Measurements from ENCODE around the gene TNFAIP1.

TNFAIP1 gene

DNA sequence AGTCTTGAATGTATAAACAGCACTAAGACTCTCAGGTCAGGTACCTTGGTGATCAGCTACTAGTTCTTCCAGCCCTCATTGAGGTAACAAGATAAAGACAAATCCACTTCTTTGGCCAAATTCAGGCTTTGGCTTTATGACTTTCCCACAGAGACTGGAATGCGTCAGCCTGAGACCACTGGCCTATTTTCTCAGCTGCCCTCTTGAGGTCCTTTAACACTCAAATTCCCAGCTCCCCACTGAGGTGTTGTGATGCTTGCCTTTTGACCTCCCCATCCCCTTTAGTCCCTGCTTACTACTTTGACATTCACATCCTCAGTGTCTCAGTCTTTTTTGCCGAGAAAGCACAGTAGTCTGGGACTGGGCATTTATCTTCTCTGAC, 10.6 kb downstream of the TNFAIP1 start:
- DNase-seq (ENCODE audit: low spot score) = no peak

GRCh38 chr17:28346746-28347246, 11.2 kb downstream of the TNFAIP1 start:
- no peak for DNase-seq (ENCODE audit: low spot score)

DNA sequence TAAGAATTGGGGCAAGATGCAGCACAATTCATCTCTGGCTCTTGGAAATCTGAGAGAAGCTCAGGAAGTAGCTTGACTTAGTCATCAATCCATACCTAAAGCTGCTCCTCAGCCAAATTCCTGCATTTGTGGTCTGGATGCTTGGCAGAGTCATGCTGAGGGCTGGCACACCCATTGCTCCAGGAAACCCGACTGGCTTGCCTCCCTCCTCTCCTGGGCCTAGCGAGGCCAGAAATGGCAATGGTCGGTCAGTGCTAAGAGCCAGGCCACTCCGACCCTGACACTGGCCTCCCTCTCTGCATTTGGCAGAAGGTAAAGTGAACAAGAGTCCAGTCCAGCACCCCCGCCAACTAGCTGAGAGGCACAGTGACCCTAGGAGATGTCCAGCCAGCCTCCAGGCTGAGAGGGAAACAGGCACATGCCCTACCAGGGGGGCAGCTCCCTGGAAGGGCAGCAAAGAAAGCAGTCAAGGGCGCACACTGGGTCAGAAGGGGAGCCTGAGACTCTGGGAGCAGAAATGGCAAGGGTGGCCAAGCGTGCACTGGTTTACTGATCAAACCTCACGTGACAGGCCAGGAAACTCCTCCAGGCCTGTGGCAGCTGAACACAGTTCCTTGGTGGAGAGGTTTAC, 11.8 kb downstream of the TNFAIP1 start:
- DNase-seq (ENCODE audit: low spot score) = no peak

- no peak for DNase-seq (ENCODE audit: low spot score)
These were observed 13.4 kb downstream of the TNFAIP1 start for GRCh38 chr17:28348979-28349378.

DNA sequence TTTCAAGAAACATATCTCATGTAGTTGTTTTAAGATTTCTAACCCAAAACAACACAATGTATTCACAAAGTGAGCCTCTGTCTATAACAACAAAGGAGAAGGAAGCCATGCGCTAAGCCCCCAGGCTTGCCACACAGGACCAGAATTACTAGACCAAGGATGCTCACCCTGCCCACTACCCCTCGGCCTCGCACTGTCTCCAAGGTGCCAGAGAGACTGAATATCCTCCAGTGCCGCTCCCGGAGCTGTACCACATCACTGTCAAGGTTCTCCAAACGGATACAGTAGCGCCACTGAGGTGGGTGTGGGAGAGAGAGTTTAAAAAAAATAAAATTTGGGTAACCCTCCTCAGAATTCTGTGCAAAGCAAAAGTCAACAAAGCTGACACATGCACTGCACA, 14.7 kb downstream of the TNFAIP1 start:
- DNase-seq (ENCODE audit: low spot score) = no peak

DNA sequence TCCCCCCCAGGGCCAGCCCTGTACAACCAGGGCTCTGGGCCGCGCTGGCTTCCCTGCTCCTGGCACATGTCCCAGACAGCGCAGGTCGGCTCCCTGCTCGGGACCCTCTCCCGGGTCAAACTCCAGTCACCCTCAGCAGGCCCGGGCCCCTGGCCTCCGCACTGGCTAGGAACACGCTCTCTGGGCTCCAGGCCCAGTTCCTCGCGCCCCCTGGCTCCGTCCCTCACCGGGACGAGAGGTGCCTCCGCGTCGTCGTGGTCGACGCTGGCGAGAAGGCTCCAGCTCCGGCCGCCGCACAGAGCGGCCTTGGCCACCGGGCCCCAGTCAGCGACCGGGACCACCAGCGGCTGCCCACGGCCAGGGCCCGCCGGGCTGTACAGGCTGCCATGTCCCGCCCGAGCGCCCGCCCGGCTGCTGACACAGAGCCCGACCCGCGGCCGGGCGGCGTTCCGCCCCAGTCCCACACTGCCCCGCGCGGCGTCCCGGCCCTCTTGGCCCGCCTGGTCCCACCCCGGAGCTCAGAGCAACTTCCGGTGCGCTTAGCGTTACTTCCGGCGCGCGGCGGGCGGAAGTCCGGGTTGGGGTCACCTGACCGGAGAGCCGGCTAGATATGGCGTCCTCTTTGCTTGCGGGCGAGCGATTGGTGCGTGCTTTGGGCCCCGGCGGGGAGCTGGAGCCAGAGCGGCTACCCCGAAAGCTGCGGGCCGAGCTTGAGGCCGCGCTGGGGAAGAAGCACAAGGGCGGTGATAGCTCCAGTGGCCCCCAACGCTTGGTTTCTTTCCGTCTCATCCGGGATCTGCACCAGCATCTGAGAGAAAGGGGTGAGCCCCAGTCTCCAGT, 21.7 kb downstream of the TNFAIP1 start, which contains the start of gene POLDIP2:
TSS of gene POLDIP2 (minus strand) at position 467 of the 840 bp plus-strand sequence. CDS start at position 388, 79 bp downstream.
- peak; percentile 90 for DNase-seq (ENCODE audit: low spot score)

DNA sequence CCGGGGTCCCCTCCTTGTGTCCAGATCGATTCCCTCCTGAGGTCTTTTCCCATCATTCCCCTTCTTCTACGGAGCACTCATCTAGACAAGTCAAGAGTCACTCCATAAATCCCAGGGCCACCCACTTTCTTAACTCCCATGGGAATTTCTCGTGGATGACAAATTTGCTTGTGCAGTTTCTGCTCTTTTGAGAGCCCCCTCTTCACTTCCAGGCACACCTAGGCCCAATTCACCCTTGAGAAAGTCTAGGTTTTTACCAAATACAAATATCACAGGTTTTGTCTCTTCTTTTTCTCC, 22.3 kb downstream of the TNFAIP1 start:
- no peak for DNase-seq (ENCODE audit: low spot score)

- DNase-seq (ENCODE audit: low spot score) = no peak
These were observed 27.6 kb downstream of the TNFAIP1 start for GRCh38 chr17:28363186-28363585.

DNA sequence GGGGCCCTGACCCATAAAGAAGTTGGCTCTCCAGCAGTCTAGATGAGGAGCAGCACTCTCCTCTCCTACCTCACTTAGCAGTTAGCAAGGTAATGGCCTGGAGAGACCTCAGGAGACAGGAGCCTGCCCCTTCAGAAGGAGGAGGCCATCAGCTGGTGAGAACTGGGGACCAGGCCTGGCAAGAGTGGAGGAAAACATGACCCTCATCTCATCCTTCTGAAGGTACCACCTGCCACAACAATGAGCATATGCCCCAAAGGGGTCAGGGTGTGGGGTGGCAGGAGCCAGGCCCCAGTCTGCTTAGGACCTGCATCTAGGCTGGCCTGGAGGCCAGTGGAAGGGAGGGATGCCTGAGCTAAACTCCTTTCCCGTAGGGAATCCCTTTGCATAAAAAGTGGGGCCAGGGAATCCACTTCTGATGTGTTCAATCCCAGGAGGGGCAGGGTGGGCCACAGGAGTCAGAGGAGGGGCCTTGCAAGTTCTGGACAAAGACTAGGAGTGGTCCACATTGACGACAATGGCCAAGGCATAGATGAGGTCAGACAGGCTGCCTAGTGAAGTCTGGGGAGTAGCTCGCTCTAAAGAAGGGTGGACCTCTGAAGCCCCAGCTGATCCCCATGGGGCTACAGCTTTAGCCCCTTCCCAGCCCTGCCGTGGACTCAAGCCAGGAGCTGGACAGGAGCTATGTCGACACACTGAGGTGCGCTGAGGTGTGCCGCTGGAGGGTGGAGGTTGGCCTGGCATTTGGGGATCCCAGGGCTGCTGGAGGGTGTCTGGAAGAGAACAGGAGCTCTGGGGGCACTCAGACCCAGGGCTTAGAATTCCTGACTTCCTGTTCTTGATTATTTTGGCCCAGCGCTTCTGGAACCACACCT, 28.5 kb downstream of the TNFAIP1 start:
- DNase-seq (ENCODE audit: low spot score) = no peak

DNA sequence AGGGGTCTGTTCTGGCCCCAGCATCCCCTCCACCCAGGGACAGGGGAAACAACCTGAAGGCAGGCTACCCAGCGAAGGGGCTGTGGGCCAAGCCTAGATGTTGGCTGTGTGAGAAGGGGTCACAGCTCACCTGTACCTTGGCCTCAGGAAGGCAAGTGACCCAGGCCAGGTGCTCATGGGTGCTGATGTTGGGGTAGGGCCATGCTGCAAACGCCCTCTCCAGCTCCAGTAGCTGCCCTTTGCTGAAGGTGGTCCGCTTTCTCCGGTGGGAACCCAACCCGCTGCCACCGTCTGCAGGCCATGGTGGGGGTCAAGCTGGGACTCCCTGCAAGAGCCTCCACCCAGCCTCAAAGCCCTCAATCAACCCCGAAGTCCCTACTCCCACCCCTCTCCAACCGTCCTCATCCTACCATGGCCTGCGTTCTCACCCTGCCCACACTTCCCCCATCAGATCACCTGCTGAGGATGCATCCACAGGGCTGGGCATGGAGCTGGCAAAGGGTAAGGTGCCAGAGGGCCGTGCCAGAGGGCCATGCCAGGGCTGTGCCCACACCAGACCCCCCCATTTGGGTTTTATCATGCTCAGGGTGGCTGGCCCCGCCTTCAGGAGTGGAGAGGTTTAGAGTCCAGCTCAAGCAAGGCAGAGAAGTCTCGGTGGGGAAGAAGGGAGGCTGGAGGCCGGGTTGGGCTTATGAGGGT, 29.3 kb downstream of the TNFAIP1 start, which contains the start of gene SEBOX:
TSS of gene SEBOX (minus strand) at position 535 of the 699 bp plus-strand sequence. CDS start at position 487, 48 bp downstream.
- DNase-seq (ENCODE audit: low spot score) = no peak

DNA sequence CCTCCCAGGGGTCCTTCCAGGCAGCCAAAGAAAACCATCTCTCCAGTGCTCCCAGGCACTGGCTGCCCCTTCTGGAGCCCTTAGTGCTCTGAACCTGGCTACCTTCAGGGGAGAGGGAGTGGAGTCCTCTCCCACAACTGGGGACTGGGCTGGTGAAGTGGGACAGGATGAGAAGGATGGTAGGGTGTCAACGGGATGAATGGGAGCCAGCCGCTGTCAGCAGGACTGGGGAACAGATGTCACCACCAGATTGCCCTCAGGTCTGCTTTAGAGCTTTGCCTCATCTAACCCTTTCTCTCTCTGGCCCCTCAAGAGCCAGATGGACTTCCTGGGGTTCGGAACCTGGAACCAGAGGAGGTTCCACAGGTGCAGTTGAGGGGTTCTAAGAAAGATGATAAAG, 29.9 kb downstream of the TNFAIP1 start:
- no peak for DNase-seq (ENCODE audit: low spot score)

DNA sequence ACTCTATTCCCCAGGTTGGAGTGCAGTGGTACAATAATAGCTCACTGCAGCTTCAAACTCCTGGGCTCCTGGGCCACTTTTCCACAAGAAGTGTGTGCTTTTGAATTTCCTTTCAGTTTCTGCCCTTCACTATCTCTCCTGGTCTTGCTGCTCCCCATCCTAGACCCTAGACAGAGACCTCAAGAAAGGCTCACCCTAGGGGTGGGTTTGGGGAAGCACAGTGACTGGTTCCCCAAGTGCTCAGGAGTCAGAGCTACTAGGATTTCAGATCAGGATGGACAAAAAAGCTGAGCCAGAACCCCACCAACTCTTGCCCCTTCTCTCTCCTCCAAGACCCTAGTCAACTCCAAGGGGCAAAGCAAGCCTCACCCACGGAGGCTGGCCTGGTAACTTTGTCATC, 31.0 kb downstream of the TNFAIP1 start:
- DNase-seq (ENCODE audit: low spot score) = no peak

GRCh38 chr17:28367641-28368305, 32.2 kb downstream of the TNFAIP1 start:
- no peak for DNase-seq (ENCODE audit: low spot score)

GRCh38 chr17:28368306-28368831, 32.8 kb downstream of the TNFAIP1 start:
- peak; percentile 84 for DNase-seq (ENCODE audit: low spot score)

GRCh38 chr17:28368915-28369683, 33.5 kb downstream of the TNFAIP1 start:
- DNase-seq (ENCODE audit: low spot score) = no peak

- DNase-seq (ENCODE audit: low spot score) = peak; percentile 50
These were observed 34.1 kb downstream of the TNFAIP1 start for GRCh38 chr17:28369684-28370034.

DNA sequence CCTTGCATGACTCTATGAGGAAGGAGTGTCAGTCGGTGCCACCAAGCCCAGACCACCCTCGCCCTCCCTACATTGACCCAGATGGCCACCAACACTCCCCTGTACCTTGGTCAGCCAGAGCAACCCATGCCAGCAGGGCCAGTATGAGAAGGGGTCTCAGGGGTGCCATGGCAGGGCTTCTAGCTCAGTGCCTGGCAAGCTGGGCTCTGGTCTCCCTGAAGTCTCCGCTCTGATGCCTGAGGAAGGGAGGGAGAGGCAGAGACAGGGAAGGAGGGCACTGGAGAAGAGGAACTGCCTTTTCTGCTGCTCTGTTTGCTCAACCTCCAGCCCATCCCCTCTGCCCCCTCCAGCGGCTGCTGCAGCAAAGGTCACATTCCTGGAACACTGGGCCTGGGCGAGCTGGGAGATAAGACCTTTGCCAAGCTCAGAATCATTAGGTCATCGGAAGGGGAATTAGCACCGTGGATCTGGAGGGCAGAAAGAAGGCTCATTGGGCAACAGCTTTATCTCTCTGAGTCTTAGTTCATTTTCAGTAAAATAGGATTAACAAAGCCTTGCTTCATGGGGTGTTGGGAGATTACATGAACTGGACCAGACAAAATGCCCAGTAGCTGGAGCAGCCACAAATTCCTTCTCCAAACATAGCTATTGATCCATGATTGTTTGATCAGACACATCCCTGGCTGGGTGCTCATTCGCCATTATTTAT, 34.6 kb downstream of the TNFAIP1 start, which contains the start of gene VTN:
TSS of gene VTN (minus strand) at position 273 of the 709 bp plus-strand sequence. CDS start at position 169, 104 bp downstream.
- peak; percentile 96 for DNase-seq (ENCODE audit: low spot score)

- DNase-seq (ENCODE audit: low spot score) = no peak
These were observed 35.2 kb downstream of the TNFAIP1 start for GRCh38 chr17:28370744-28371103.

Data from HuH-7.5 (cell line).